ENCODE results near the gene GPC6. TPM values are rescaled to one million over a fixed set of nuclear protein-coding genes. Genes with fewer than 3 reads are reported as not detected.

The GPC6 gene
- total RNA-seq, 1 donor from 2014 or later, result 18.7 TPM

DNA sequence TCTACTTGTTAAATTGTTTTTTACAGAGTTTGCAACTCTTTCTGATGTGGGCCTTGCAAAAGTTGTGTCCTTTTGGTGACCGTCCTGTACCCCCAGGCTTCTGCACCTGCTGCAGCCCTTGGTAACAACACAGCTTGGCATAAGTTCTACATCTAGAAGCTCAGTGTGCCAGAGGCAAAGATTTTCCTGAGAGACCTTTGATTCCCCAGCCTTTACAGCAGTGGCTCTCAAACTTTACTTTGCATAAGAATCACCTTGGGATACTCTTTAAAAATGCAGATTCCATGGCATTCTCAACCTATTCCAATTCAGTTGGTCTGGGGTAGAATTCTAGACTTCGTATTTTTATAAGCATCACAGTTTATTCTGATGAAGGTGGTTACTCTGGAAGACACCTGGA is 991.9 kb downstream of the GPC6 start:
- no peak for DNase-seq (ENCODE audit: low read depth)
- TF ChIP-seq, protein P1, sequence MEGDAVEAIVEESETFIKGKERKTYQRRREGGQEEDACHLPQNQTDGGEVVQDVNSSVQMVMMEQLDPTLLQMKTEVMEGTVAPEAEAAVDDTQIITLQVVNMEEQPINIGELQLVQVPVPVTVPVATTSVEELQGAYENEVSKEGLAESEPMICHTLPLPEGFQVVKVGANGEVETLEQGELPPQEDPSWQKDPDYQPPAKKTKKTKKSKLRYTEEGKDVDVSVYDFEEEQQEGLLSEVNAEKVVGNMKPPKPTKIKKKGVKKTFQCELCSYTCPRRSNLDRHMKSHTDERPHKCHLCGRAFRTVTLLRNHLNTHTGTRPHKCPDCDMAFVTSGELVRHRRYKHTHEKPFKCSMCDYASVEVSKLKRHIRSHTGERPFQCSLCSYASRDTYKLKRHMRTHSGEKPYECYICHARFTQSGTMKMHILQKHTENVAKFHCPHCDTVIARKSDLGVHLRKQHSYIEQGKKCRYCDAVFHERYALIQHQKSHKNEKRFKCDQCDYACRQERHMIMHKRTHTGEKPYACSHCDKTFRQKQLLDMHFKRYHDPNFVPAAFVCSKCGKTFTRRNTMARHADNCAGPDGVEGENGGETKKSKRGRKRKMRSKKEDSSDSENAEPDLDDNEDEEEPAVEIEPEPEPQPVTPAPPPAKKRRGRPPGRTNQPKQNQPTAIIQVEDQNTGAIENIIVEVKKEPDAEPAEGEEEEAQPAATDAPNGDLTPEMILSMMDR (conservative IDR thresholded peaks at IDR 0.05; ENCODE audit: low read depth, low read length), result no peak
- no peak overlapping the region for H3K4me3 ChIP-seq (ENCODE audit: low read depth, low read length)

DNA sequence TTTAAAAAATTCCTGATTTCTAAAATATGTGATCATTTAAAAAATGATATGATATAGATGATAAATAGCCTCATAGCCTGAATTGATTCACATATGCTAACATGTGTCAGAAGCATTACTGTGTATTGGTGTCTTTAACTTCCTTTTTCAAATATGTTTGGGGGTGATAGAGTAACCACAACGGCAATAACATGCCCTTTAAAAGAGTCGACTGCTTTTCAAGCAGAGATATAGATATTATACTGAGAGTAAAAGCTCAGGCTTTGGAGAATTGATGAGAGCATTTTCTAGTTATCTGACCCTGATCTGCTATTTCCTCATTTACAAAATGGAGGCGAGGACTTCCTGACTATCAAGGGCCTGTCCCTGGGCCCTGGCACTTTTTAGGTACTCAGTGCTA is 992.3 kb downstream of the GPC6 start:
- TF ChIP-seq, protein P1 (conservative IDR thresholded peaks at IDR 0.05; ENCODE audit: low read depth, low read length), result no peak
- no peak overlapping the region for H3K4me3 ChIP-seq (ENCODE audit: low read depth, low read length)
- DNase-seq (ENCODE audit: low read depth), result no peak

DNA sequence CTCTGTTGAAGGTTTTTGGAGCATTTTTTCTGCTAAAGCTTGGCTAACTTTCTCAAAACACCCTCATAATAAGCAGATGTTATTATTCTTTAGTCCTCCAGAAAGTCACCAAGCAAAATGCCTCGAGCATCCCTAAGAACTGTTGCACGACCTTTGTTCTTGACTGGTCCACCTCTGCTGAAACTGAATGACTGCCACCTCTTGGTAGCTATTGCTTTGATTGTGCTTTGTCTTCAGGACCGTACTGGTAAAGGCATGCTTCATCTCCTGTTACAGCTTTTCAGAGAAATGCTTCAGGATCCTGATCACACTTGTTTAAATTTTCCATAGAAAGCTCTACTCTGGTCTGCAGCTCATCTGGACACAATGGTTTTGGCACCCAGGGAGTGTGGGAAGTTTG is 998.1 kb downstream of the GPC6 start:
- TF ChIP-seq, protein P1 (conservative IDR thresholded peaks at IDR 0.05; ENCODE audit: low read depth, low read length), result no peak

GRCh38 chr13:94227255-94227879 is 1000.8 kb downstream of the GPC6 start:
- TF ChIP-seq, protein P1 (conservative IDR thresholded peaks at IDR 0.05; ENCODE audit: low read depth, low read length), result no peak
- DNase-seq (ENCODE audit: low read depth), result no peak
- no peak overlapping the region for H3K4me3 ChIP-seq (ENCODE audit: low read depth, low read length)

More for the DNA sequence above, 998.1 kb downstream of the GPC6 start:
- H3K4me3 ChIP-seq (ENCODE audit: low read depth, low read length), result no peak overlapping the region
- DNase-seq (ENCODE audit: low read depth), result no peak

DNA sequence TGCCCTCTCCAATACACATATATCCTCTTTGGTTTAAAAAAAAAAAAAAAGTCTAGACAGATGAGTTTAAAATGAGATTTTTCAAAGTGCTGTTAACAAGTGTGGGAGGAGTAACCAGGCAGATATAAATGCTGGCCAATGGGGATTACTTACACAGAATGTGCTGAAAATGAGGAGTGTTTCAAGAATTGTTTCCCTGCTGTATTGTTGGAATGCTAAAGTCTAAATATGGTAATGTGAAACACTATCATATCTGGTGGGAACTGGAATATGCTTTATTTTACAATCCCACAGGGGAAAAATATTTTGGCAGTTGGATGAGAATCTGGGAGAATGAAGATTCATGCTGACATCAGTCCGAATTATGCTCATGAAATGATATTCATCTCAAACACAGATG is 1002.2 kb downstream of the GPC6 start:
- no peak for DNase-seq (ENCODE audit: low read depth)
- TF ChIP-seq, protein P1 (conservative IDR thresholded peaks at IDR 0.05; ENCODE audit: low read depth, low read length), result no peak
- no peak overlapping the region for H3K4me3 ChIP-seq (ENCODE audit: low read depth, low read length)

DNA sequence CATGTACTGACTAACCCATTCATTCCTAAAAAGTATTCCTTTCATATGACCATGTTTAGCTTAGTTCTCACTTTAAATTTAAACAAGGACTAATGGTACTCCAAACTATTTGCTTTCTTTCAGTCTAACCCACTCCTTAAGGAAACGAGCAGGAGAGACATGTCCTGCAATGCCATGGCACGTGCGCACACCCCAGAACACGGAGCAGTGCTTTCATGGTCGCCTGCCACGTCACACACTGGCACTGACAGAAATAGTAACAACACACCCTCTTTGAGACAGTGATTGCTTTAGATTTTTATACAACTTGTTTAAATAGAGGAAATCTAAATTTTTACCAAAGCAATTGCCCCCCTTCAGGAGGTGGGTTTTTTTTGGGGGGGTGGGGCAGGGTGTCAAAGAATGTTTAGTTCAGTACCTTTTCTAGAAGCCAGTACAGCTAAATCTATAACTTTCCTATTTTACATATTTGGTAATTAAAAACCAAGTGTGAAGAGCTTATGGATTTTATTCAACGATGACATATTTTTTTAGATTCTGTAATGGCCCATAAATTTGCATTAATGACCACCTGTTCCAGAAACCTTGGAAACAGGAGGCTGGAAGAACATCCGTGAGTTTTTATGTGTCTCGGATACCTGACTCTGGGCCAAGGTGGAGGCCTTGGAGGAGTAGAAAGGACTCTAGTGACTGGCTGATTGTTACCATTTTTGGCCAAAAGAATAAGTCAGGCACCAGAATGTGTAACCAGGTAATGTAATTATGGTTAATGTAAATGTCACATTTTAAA is 1005.7 kb downstream of the GPC6 start:
- no peak for DNase-seq (ENCODE audit: low read depth)
- TF ChIP-seq, protein P1 (conservative IDR thresholded peaks at IDR 0.05; ENCODE audit: low read depth, low read length), result no peak
- H3K4me3 ChIP-seq (ENCODE audit: low read depth, low read length), result no peak overlapping the region

Measured in epithelial cell of proximal tubule (primary cell).